NCI-H2107 treated with DMSO at 0.1 percent for 48 hours (cell line): ENCODE data around the gene PPP2R5B.

Experiments
- DNase-seq: peaks from one replicate; lab custom pipeline; 2025; ENCODE audit not compliant: unreplicated experiment; lab: John Stamatoyannopoulos, UW

PPP2R5B gene

DNA sequence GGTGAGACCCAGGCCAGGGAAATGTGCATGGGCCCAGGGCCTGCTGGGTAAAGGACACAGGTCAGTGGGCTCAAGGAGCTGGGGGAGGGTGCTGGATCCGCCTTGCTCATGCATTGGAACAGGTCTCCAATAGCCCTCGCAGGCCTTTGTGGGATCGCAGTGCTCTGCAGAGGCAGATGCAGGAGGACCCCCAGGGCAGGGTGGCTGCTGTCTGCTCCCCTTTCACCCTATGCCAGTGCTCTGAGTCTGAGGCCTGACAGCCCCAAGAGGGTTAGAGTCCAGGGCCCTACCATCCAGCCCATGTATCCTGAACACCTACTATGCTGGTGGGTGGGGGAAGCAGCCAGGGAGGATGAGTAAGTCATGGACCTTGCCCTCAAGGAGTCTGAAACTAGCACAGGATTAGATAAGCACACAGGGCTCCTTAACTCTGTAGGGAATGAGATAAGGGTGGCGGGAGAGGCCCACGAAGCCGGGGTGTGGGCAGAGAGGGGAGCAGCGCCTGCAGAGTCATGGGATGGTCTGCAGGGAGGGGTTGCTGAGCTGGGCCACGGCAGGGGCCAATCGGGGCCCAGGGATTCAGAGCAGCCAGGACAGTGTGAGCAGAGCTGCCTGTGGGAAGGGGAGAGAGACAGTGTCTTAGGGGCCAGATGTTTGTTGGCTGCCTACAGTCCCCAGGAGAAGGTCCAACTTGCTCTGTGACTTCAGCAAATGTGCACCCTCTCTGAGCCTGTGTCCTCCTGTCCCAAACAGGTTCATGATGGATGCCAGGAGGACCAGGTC is 35.6 kb upstream of the PPP2R5B start:
- no peak for DNase-seq

- no peak for DNase-seq
These were observed 34.0 kb upstream of the PPP2R5B start for GRCh38 chr11:64890522-64890939.

DNA sequence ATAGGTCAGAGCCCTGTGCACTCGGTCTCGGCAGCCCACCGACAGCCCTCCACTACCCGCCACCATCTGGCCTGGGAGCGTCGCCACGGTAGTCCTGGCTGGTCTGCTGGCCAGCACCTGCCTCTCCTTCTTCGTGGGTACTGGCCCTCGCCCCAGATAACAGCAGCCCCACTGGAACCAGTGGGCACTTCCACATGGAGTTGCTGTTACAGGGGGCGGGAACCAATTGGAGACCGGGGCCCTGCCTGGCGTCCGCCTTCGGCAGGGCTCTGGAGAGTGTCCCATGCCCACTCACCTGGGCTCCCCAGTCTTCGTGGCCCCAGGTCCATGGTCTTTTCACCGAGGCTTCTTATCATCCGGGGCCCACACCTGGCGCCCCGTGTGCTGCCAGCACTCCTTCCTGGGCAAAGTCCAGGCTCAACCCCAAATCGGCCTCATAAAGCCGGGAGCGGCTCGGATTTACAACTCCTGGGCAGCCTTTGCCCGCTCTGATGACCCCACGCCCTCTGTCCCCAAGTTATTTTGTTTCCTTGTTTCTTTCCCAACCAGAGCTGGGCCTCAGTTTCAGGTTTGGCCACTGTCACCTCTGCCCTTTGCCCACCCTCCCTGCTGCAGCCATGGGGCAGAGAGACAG is 33.2 kb upstream of the PPP2R5B start:
- DNase-seq, result no peak

DNA sequence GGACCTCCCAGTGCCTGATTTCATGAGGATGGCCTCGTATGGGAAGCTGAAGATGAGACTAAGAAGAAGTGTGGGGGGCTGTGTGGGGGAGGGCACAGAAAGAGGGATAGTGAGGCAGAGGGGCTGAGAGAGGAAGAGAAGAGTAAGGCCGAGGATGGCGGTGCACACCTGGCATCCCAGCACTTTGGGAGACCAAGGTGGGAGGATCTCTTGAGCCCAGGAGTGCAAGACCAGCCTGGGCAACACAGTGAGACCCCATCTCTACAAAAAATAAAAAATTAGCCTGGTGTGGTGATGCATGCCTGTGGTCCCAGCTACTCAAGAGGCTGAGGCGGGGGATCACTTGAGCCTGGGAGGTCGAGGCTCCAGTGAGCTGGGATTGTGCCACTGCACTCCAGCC is 32.6 kb upstream of the PPP2R5B start:
- no peak for DNase-seq

- no peak for DNase-seq
These were observed 32.1 kb upstream of the PPP2R5B start for GRCh38 chr11:64892411-64892831.

GRCh38 chr11:64892838-64893193 is 31.7 kb upstream of the PPP2R5B start:
- DNase-seq, result no peak

DNA sequence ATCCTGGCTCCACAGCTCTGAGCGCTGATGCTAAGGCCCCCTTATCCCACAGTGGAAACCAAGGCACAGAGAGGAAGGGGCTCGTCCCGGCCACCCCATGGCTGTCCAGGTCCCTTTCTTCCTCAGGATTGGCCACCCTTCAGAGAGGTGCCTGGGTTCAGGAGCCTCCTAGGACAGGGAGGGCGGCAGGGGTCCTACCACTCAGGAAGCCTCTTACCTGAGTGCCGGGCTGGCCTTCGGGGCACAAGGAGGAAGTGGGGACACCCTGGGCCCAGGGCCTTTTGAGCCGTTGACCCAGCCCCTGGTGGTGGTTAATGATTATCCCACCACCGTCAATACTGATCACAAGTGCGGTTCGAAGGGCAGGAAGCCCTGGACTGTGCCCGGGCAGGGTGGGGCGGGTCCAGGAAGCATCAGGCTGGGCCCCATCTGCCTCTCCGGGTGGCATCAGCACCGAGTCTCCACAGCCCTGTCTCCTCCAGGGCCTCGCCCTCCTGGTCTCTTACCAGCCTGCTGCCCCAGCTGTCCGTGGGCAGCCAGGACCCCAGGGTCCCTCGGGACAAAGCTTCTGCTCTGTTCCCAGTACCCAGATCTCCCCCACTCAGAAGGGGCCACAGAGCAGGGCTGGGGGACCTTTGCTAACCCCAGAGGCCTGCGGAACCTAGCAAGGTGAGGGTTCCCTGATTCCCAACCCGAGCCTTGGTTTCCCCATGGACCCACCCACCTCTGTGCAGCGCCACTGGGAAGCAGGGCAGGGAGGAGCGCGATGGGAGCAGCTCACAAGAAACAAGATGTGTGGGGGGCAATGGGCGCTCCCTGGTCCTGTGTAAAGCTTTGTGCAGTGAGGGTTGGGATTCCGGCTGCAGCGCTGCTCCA is 31.1 kb upstream of the PPP2R5B start:
- no peak for DNase-seq

GRCh38 chr11:64894070-64894811 is 30.2 kb upstream of the PPP2R5B start:
- DNase-seq, result peak; percentile 8

GRCh38 chr11:64894812-64895452 is 29.6 kb upstream of the PPP2R5B start:
- DNase-seq, result no peak

- no peak for DNase-seq
These were observed 28.0 kb upstream of the PPP2R5B start for GRCh38 chr11:64896448-64897022.

DNA sequence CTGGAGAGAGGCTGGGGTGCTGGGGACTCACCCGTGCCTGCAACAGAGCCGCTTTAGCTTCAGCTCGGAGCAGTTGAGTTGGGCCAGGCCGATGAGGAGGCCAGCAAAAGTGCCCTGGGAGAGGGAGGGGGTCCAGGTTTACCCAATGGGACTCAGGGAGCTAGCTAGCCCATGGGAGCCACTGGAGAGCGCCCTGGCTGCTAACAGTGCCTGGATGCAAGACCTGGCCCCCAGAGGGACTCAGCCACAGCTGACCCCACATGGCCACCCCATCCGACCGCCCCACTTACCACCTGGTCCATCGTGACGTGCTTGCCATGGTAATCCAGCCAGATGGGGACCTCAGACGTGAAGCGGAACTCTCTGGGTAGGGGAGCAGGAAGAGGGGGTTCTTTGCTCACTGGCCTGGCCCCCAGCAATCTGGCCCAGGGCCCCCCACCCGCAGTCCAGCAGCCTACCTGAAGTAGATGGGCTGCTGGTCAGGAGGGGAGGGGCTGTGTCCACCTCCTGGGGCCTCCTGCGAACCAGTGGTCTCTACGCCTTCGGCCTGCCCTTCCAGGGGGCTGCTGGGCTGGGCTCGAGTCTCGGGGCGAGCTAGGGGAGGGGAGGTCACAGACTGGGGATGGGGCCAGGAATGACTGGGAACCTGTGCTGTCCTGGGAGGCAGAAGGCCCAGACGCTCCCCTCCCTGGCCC is 27.0 kb upstream of the PPP2R5B start:
- no peak for DNase-seq

DNA sequence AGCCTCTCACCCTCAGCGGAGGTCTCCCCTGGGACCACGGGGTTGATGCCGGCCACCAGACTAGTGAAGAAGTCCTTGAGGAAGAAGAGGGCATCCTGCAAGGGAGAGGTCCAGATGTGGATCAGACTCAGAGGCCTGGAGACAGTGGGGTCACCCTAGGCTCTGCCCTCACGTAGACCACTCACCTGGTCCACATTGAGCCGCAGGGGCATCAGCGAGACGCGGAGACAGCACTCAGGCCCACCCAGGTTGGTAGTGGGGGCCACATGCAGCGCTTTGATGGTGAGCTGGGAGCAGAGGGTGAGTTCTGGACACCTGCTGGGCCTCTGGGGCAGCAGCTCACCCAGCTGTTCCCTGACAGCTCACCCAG is 26.4 kb upstream of the PPP2R5B start:
- no peak for DNase-seq

- no peak for DNase-seq
These were observed 25.9 kb upstream of the PPP2R5B start for GRCh38 chr11:64898541-64898940.

DNA sequence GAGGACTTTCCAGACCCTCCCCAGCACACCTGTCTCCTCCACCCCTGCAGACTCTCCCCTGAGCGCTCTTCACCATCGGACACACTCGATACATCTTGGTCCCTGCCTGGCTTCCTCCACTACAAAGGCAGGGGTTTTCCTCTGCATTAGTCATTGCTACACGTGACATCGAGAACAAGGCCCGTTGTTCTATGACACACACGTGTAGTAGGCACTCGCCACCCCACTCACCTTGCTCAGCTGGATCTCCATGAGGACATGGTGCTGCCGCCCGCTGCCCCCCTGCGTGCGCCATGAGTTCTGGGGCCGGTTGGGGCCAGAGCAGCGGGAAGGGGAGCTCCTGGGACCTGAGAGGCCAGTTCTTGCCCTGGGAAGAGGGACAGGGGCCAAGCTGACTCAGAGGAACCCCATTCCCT is 24.2 kb upstream of the PPP2R5B start:
- no peak for DNase-seq

DNA sequence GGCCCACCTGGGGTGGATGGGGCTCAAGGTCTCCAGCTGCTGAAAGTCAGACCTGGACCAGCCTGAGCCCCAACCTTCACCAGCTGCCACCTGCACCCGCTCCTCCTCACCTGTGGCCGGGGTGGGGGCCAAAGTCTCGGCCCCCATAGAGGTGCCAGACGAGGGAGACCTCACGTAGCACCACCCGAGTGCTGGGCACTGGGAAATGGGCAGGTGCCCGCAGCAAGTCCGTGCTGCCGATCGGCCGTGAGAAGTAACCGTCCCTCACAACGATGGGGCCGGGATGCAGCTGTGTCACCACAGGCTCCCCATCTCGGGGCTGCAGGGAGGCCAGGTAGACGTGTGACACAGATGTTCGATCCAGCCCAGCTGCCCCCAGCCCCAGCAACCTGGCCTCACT is 23.7 kb upstream of the PPP2R5B start:
- no peak for DNase-seq

- no peak for DNase-seq
These were observed 22.2 kb upstream of the PPP2R5B start for GRCh38 chr11:64902102-64902900.

- DNase-seq, result no peak
These were observed 21.1 kb upstream of the PPP2R5B start for GRCh38 chr11:64903291-64903833.

DNA sequence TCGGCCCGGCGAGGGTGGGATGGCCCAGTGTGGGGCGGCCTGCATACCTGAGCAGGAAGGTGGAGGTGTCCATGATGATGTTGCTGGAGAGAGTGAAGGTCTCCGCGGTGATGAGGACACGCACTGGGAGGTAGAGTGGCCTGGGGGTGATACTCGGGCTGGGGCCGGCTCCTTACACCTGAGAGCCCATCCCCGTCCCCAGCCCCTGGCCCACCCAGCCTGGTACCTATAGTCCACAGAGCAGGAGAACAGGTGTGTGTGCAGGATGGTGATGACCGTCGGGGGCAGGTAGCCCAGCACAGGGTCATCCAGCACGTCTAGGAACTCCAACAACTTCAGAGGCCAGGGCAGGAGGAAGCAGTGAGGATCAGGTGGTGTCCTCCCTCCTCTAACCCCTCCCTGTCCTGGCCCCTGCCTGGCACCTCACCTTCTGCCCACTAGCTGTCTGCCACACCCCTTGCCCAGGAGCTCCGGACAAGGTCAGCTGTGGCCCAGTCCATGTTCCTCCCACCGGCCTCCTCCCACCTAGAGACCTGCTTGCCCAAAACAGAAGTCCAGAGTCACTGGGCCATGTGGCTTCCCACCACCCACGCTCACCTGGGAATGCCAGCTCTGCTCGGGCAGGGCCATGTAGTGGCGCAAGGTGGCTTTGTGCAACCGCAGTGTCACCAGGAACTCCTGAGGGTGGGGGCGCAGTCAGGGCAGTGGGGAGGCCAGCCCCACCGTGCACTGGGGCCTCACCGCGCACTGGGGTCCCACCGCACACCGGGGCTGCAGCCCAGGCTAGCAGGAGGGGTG is 18.8 kb upstream of the PPP2R5B start:
- no peak for DNase-seq
